Caco-2 (cell line): ENCODE measurements around the gene AGPAT3. TPM values are rescaled to one million over a fixed set of nuclear protein-coding genes. Genes with fewer than 3 reads are reported as not detected.

Experiments used
- BruUV-seq: library from RNA; stranded (reverse); fragments of 400-500 nt; replicated peaks from 2 replicates; lab custom pipeline; 2021; lab: Mats Ljungman, UMichigan
- CTCF ChIA-PET: fragments of 300-600 bp; sonication (Branson Sonifier 250); formaldehyde crosslinking; loops from one replicate; lab custom pipeline; 2022; ENCODE audit warnings: antibody characterized with exemption; lab: Charles Lee
- POLR2A ChIA-PET: fragments of 300-600 bp; sonication (Branson Sonifier 250); formaldehyde crosslinking; loops from one replicate; lab custom pipeline; 2022; ENCODE audit warnings: antibody characterized with exemption; lab: Charles Lee
- DNase-seq, 2 experiments: peaks; one replicate each; pipeline versions ENCODE4 v3.0.0 to v3.0.0-alpha.2; 2020 to 2022
- H3K27me3 ChIP-seq: replicated peaks from 2 replicates; pipeline ENCODE4 v1.6.0; 2011; ENCODE audit warnings: low read length; ENCODE audit not compliant: control insufficient read depth, insufficient read depth
- H3K36me3 ChIP-seq: 2 replicates; pipeline ENCODE4 v1.5.1; 2011; ENCODE audit warnings: low read length; ENCODE audit not compliant: control insufficient read depth, insufficient read depth
- H3K4me1 ChIP-seq: fragments of 250-450 bp; sonication (Bioruptor Pico); 2 replicates; pipeline ENCODE4 v1.5.1; 2020; ENCODE audit warnings: mild to moderate bottlenecking
- H3K4me3 ChIP-seq: 2 replicates; pipeline ENCODE4 v1.5.1; 2011; ENCODE audit warnings: low read depth, mild to moderate bottlenecking, control low read depth, low read length
- H3K9me3 ChIP-seq: fragments of 250-450 bp; sonication (Bioruptor Pico); 2 replicates; pipeline ENCODE4 v1.5.1; 2020; ENCODE audit warnings: mild to moderate bottlenecking, moderate library complexity
- H3K27ac Mint-ChIP-seq: one replicate; pipeline ENCODE4 v1.8.0; 2022; ENCODE audit warnings: mixed read lengths; ENCODE audit not compliant: unreplicated experiment
- H3K27me3 Mint-ChIP-seq: one replicate; pipeline ENCODE4 v1.8.0; 2022; ENCODE audit warnings: mixed read lengths; ENCODE audit not compliant: insufficient read depth, unreplicated experiment
- H3K36me3 Mint-ChIP-seq: one replicate; pipeline ENCODE4 v1.8.0; 2022; ENCODE audit warnings: mild to moderate bottlenecking, mixed read lengths; ENCODE audit not compliant: insufficient read depth, unreplicated experiment
- H3K4me1 Mint-ChIP-seq: one replicate; pipeline ENCODE4 v1.8.0; 2022; ENCODE audit warnings: low read depth, mixed read lengths; ENCODE audit not compliant: unreplicated experiment
- H3K4me3 Mint-ChIP-seq: one replicate; pipeline ENCODE4 v1.8.0; 2022; ENCODE audit warnings: mild to moderate bottlenecking, moderate library complexity, mixed read lengths; ENCODE audit not compliant: unreplicated experiment
- H3K9me3 Mint-ChIP-seq: one replicate; pipeline ENCODE4 v1.8.0; 2022; ENCODE audit warnings: mixed read lengths; ENCODE audit not compliant: unreplicated experiment
- intact Hi-C: fragments of 100-400 bp; cut with micrococcal nuclease; formaldehyde crosslinking; loops from one replicate; pipeline ENCODE4 v1.10.0; 2022; ENCODE audit not compliant: unreplicated experiment
- total RNA-seq: library from RNA; stranded (reverse); gene quantifications from 2 replicates; pipeline ENCODE4 v1.2.3, GENCODE V29; 2022
- TF ChIP-seq, protein P1 (sequence below), 2 experiments: fragments of 200-600 bp in 1 of 2; IDR thresholded peaks; 1 replicate in 1 of 2; 2 replicates in 1 of 2; pipeline versions ENCODE4 v1.5.1 to v1.8.0; 2011 to 2022; ENCODE audit warnings: antibody characterized with exemption in 1 of 2, control low read depth in 1 of 2, inconsistent platforms in 1 of 2, low read depth in 1 of 2, low read length in 1 of 2, mild to moderate bottlenecking in 1 of 2, moderate library complexity in 1 of 2; ENCODE audit not compliant: insufficient read depth in 1 of 2, severe bottlenecking in 1 of 2, unreplicated experiment in 1 of 2

Gene AGPAT3
- total RNA-seq, 1 experiment from 2014 or later: 61.8 TPM

GRCh38 chr21:43855955-43856354 is 9.1 kb upstream of the AGPAT3 start:
- BruUV-seq: no TSS peak
- H3K27me3 ChIP-seq: no peaks in the 10 kb centered on the region
- H3K27me3 Mint-ChIP-seq: no peaks in the 10 kb centered on the region
- H3K9me3 ChIP-seq: no peaks in the 10 kb centered on the region
- no peak for DNase-seq
- no peaks in the 10 kb centered on the region for H3K36me3 Mint-ChIP-seq
- no peaks in the 10 kb centered on the region for H3K4me1 Mint-ChIP-seq
- ChIA-PET CTCF (no interaction called here), POLR2A (no interaction called here)
- H3K27ac Mint-ChIP-seq: no peak overlapping the region
- TF ChIP-seq, protein P1, sequence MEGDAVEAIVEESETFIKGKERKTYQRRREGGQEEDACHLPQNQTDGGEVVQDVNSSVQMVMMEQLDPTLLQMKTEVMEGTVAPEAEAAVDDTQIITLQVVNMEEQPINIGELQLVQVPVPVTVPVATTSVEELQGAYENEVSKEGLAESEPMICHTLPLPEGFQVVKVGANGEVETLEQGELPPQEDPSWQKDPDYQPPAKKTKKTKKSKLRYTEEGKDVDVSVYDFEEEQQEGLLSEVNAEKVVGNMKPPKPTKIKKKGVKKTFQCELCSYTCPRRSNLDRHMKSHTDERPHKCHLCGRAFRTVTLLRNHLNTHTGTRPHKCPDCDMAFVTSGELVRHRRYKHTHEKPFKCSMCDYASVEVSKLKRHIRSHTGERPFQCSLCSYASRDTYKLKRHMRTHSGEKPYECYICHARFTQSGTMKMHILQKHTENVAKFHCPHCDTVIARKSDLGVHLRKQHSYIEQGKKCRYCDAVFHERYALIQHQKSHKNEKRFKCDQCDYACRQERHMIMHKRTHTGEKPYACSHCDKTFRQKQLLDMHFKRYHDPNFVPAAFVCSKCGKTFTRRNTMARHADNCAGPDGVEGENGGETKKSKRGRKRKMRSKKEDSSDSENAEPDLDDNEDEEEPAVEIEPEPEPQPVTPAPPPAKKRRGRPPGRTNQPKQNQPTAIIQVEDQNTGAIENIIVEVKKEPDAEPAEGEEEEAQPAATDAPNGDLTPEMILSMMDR (IDR thresholded peaks at IDR 0.05; ENCODE audit: insufficient read depth in 1 of 2, low read depth in 1 of 2, low read length in 1 of 2, severe bottlenecking in 1 of 2, unreplicated experiment in 1 of 2): no peak
- H3K4me3 Mint-ChIP-seq: no peak overlapping the region
- H3K9me3 Mint-ChIP-seq: no peaks in the 10 kb centered on the region
- no peaks in the 10 kb centered on the region for H3K36me3 ChIP-seq
- H3K4me3 ChIP-seq: no peak overlapping the region
- no peaks in the 10 kb centered on the region for H3K4me1 ChIP-seq
- intact Hi-C loops: no loop called here

- DNase-seq: no peak
- TF ChIP-seq, protein P1 (IDR thresholded peaks at IDR 0.05; ENCODE audit: insufficient read depth in 1 of 2, low read depth in 1 of 2, low read length in 1 of 2, severe bottlenecking in 1 of 2, unreplicated experiment in 1 of 2): no peak
- ChIA-PET POLR2A (no interaction called here), CTCF (no interaction called here)
- Mint-ChIP-seq H3K9me3 (no peaks in the 10 kb centered on the region), H3K36me3 (no peaks in the 10 kb centered on the region), H3K4me3 (no peak overlapping the region), H3K27ac (no peak overlapping the region), H3K27me3 (no peaks in the 10 kb centered on the region), H3K4me1 (no peaks in the 10 kb centered on the region)
- no peaks in the 10 kb centered on the region for H3K36me3 ChIP-seq
- no peaks in the 10 kb centered on the region for H3K9me3 ChIP-seq
- no TSS peak for BruUV-seq
- intact Hi-C loops: no loop called here
- no peak overlapping the region for H3K4me3 ChIP-seq
- no peaks in the 10 kb centered on the region for H3K4me1 ChIP-seq
- no peaks in the 10 kb centered on the region for H3K27me3 ChIP-seq
Measured at GRCh38 chr21:43858806-43859648, 6.0 kb upstream of the AGPAT3 start.

GRCh38 chr21:43859747-43860214 is 5.2 kb upstream of the AGPAT3 start:
- H3K27me3 ChIP-seq: no peaks in the 10 kb centered on the region
- intact Hi-C loops: no loop called here
- no peaks in the 10 kb centered on the region for H3K9me3 ChIP-seq
- Mint-ChIP-seq H3K27me3 (no peaks in the 10 kb centered on the region), H3K9me3 (no peaks in the 10 kb centered on the region), H3K4me3 (no peak overlapping the region), H3K36me3 (no peaks in the 10 kb centered on the region), H3K27ac (no peak overlapping the region), H3K4me1 (no peaks in the 10 kb centered on the region)
- no peak for DNase-seq
- BruUV-seq: no TSS peak
- H3K4me3 ChIP-seq: no peak overlapping the region
- ChIA-PET POLR2A (no interaction called here), CTCF (no interaction called here)
- no peaks in the 10 kb centered on the region for H3K36me3 ChIP-seq
- TF ChIP-seq, protein P1 (IDR thresholded peaks at IDR 0.05; ENCODE audit: insufficient read depth in 1 of 2, low read depth in 1 of 2, low read length in 1 of 2, severe bottlenecking in 1 of 2, unreplicated experiment in 1 of 2): no peak
- no peaks in the 10 kb centered on the region for H3K4me1 ChIP-seq
